ENCODE measurements around the gene STPG4. TPM values are rescaled to one million over a fixed set of nuclear protein-coding genes. Genes with fewer than 3 reads are reported as not detected.
A peak's percentile ranks its signal among the peaks of the same experiment; 100 is the strongest.

STPG4 gene
- total RNA-seq, 2 experiments from 2014 or later: 0.27 TPM; not detected in 1

DNA sequence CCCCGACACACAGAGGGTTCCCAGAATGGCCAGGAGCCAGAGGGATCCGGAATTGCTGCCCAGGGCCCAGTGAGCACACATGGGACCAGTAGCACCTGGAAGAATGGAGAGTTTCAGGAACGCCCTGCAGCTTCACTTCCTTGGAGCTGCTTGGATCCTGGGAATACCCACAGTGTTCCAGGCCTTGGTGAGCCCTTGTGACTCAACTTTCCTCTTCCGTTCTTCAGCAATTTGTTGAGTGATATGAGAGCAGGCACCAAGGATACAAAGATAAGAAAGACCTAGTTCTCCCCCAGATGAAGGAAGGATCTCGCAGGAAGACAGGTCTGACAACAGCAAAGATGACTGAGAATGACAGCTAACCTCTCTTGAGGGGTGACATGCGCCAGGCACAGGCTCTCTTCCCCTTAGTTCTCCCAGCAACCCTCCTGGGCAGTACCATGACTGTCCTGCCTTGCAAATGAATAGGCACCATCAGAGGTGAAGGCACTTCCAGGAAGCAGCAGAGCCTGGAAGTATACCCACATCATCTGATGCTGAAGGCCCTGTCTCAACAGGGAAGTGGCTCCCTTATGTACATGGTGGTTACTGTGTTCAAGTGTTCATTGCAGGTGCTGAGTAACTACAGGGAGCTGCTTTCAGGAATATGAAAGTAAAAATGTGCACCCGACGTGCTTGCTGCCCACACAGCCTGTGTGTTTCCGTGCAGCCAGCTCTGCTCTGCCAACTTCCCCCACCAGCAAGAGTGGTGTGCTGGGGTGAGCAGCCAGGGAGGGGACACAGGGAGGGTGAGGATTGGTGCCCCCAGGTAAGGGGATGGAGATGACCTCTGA is 116.2 kb downstream of the STPG4 start:
- H3K36me3 Mint-ChIP-seq (ENCODE audit: low read depth): peaks cover 10% of the 10 kb centered on the region
- peaks cover 8% of the 10 kb centered on the region for H3K4me1 Mint-ChIP-seq (ENCODE audit: low read depth)
- H3K27me3 Mint-ChIP-seq (ENCODE audit: low read depth): no peaks in the 10 kb centered on the region
- CTCF ChIA-PET: no interaction called here
- peak; percentile 57 for DNase-seq
- intact Hi-C loops (cut with micrococcal nuclease): no loop called here
- peak overlapping the region; percentile 83 for H3K27ac Mint-ChIP-seq
- H3K4me3 Mint-ChIP-seq: no peak overlapping the region
- H3K9me3 Mint-ChIP-seq: no peaks in the 10 kb centered on the region

DNA sequence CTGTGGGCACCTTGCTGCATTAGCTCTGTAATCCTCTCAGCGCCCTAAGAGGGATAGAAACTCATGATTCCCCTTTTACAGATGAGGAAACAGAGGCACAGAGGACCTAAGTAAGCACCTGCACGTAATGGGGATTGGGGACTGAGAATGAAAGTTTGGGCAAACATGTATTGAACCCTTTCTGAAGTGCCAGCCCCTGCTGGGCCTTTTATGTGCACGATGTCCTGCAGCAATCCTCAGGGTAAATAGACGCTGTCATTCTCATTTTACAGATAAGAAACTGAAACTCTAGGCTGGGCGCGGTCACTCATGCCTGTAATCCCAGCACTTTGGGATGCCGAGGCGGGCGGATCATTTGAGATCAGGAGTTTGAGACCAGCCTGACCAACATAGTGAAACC is 117.4 kb downstream of the STPG4 start:
- Mint-ChIP-seq H3K9me3 (no peaks in the 10 kb centered on the region), H3K4me1 (ENCODE audit: low read depth) (peaks cover 8% of the 10 kb centered on the region), H3K27ac (no peak overlapping the region), H3K27me3 (ENCODE audit: low read depth) (no peaks in the 10 kb centered on the region), H3K4me3 (no peak overlapping the region), H3K36me3 (ENCODE audit: low read depth) (peaks cover 13% of the 10 kb centered on the region)
- DNase-seq: no peak
- intact Hi-C loops (cut with micrococcal nuclease): no loop called here
- CTCF ChIA-PET: no interaction called here

Other genes with a start within 250 kb of the STPG4 start
- gene MCFD2, start 239.5 kb downstream of the STPG4 start, total RNA-seq: 10 to 100 TPM; 30.1 to 30.2 TPM
- 10 to 100 TPM; 53.1 to 56.7 TPM for gene TTC7A, start 214.1 kb downstream of the STPG4 start, total RNA-seq
- gene CALM2, start 21.2 kb upstream of the STPG4 start, total RNA-seq: 100 to 1,000 TPM; 445 to 449 TPM
- gene EPCAM, start 214.0 kb upstream of the STPG4 start, total RNA-seq: under 1 TPM; 0.17 to 0.30 TPM
- 10 to 100 TPM; 42.7 to 43.3 TPM for gene MSH2, start 247.8 kb upstream of the STPG4 start, total RNA-seq

Measured in activated naive CD4-positive, alpha-beta T cell treated with anti-CD3 and anti-CD28 coated beads for 36 hours (primary cell).